ENCODE data around the gene HES2. TPM values are rescaled to one million over a fixed set of nuclear protein-coding genes. Genes with fewer than 3 reads are reported as not detected.
"Not testable (repeated sequence)": the region's sequence is repeated elsewhere in the genome, so short reads cannot be mapped to it uniquely, and the experiment has no call there.

The HES2 gene
- total RNA-seq, 1 donor from 2014 or later: 1.1 TPM

DNA sequence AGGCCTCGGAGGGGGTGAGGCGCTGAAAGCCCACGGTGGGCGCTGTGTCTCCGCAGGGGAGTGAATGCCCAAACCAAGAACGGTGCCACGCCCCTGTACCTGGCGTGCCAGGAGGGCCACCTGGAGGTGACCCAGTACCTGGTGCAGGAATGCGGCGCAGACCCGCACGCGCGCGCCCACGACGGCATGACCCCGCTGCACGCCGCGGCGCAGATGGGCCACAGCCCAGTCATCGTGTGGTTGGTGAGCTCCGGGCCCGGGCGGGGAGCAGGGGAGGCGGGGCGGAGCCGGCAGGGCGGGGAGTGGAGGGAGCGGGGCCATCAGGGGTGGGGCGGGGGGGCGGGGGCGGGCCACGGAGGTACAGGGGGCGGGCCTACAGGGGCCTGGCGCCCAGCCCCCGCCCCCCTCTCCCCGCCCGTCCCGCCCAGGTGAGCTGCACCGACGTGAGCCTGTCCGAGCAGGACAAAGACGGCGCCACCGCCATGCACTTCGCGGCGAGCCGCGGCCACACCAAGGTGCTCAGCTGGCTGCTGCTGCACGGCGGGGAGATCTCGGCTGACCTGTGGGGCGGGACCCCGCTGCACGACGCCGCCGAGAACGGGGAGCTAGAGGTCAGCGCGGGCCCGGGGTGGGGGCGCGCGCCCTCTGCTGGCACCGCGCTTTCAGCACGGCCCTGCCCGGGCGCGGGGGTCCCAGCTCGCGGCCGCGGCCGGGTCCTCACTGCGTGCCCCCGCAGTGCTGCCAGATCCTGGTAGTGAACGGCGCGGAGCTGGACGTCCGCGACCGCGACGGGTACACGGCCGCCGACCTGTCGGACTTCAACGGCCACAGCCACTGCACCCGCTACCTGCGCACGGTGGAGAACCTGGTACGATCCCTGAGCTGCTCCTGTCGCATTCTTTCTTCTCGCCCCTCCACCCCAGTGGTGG, 20.7 kb upstream of the HES2 start:
- intact Hi-C loops (cut with micrococcal nuclease): loop anchor here (1.0 to 2.0 kb wide), 2 partner anchors 20 to 21 kb away; partner anchors contain the start of gene HES2

- intact Hi-C loops (cut with micrococcal nuclease): loop anchor here (1.0 kb wide), 3 partner anchors 15 to 192 kb away; no protein-coding TSS in a partner anchor
Observed at GRCh38 chr1:6438047-6438525, 18.4 kb upstream of the HES2 start.

DNA sequence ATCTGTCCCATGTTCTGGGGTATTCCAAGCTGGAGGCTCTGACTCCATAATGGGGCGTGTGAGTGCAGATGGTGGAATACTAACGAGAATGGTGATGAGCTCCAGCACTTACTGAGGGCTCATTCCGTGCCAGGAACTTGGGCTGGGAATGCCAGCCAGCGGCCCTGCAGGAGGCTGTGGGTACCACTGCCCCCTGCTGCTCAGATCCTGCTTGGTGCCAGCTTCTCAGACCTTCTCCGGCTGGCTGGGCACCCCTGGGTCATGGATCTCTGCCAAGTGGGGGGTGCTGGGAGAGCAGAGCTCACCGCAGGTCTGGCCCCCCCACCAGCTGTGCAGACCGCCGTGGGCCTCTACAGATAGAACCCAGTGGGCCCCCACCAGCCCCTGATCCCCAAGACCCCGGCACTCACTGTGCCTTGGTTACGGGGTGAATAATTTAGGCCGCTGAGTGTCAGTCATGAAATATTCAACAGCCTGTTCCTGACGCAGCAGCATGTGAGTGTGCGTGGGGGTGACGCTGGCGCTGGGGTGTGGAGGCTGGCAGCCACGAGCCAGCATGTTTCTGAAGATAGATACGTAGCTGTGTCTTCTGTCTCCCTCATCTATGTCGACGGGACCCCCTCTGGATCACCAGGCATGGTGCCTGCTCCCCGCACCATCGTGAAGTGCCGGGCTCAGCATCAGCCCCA, 17.4 kb upstream of the HES2 start:
- intact Hi-C loops (cut with micrococcal nuclease): not testable (repeated sequence)

DNA sequence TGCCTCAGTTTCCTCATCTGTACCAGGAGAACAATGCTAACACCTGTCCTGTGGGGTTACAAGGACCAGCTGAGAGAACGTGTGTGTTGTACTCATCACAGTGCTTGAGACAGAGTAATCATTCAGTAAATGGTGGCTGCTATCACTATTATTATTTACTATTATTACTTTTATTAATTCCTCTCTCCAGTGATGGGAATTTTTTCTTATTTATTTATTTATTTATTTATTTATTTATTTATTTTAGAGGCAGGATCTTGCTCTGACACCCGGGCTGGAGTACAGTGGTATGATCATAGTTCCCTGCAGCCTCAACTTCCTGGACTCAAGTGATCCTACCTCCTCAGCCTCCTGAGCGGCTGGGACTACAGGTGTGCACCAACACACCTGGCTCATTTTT, 16.6 kb upstream of the HES2 start:
- intact Hi-C loops (cut with micrococcal nuclease): not testable (repeated sequence)

DNA sequence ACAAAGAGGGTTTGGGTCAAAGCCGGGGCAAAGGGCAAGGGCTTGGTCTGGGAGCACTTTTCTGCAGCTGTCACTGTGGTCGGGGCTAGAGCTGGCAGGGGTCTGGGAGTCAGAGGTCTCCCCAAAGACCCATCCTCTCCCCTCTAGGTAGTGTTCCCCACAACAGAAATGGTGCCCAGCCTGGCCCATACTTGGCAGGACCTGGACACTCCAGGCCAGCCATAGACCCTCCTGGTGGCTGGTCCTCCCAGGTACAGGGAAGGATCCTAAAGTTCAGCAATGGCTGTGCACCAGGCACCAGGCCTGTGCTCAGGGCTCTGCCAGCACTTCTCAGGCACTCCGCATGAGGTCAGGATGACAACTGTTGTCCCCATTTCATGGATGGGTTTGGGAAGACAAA, 15.8 kb upstream of the HES2 start:
- intact Hi-C loops (cut with micrococcal nuclease): no loop called here

DNA sequence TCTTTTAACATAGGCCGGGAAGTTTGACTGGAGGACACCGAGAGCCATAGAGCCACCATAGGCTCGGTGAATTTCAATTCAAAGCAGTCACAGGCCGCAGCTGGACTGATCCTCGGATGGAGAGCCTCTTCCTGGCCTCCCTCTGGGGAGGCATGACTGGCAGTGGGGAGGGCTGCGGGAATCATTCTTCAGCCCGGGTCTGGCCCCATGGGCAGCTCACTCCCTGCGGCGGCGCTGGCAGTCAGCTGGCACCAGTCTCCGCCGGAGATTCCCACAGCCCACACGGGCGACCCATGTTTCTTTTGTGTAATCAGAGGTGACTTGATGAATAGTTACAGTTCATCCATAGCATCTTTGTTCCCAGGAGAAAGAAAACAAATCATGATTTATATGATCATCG, 15.4 kb upstream of the HES2 start:
- intact Hi-C loops (cut with micrococcal nuclease): no loop called here

GRCh38 chr1:6434186-6434585, 14.5 kb upstream of the HES2 start:
- intact Hi-C loops (cut with micrococcal nuclease): no loop called here

- intact Hi-C loops (cut with micrococcal nuclease): not testable (repeated sequence)
Observed at GRCh38 chr1:6431645-6432579, 12.2 kb upstream of the HES2 start.

DNA sequence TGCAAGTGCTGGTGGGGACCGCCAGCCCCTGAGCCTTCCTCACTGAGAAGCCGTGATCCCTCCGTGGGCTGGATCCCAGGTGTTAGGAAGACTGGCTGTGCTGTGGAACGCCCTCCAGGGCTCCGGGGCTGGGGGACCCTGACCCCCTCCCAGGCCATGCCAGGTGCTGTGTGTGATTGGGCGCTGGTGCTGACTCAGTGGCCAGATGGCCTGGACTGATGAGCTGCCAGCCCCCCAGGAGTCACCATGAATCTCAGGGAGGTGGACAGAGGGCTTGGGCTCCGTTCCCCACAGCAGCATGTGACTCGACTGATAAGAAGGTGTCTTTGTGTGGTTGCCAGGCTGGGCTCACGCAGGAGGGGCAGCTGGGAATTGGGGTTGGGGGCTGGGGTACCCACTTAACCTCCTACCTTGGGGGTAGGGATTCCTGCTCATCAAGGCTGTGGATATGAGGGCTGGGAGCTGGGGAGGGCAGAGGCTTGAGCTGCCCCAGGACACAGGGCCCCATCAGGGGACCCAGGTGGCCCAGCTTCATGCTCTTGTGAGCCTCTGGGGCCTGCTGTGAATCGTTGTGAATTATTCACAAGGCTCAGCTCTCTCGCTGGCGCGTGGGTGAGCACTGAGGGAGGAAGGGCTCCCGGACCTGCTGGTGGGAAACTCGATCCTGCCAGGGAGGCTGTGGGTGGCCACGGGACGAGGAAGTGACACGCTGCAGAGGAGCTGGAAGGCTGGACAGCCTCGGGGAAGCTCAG, 10.1 kb upstream of the HES2 start:
- intact Hi-C loops (cut with micrococcal nuclease): not testable (repeated sequence)

DNA sequence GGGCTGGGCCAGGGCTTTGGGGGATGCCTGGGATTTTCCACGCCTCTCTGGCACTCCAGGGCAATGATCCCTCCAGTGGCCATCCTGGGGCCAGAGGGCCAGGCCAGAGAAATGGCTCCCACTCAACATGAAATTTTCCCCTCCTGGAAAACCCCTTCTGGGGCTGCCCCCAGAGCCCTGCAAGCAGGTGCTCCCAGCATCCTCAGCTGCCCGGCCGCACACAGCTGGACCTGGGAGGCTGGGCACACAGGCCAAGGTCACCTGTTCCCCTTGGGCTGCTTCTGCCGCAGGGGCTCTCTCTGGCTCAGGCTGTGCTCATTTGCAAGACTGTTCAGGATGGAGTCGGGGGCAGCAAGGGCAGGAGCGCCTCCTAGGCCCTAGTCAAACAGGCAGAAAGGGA, 8.7 kb upstream of the HES2 start:
- intact Hi-C loops (cut with micrococcal nuclease): not testable (repeated sequence)

DNA sequence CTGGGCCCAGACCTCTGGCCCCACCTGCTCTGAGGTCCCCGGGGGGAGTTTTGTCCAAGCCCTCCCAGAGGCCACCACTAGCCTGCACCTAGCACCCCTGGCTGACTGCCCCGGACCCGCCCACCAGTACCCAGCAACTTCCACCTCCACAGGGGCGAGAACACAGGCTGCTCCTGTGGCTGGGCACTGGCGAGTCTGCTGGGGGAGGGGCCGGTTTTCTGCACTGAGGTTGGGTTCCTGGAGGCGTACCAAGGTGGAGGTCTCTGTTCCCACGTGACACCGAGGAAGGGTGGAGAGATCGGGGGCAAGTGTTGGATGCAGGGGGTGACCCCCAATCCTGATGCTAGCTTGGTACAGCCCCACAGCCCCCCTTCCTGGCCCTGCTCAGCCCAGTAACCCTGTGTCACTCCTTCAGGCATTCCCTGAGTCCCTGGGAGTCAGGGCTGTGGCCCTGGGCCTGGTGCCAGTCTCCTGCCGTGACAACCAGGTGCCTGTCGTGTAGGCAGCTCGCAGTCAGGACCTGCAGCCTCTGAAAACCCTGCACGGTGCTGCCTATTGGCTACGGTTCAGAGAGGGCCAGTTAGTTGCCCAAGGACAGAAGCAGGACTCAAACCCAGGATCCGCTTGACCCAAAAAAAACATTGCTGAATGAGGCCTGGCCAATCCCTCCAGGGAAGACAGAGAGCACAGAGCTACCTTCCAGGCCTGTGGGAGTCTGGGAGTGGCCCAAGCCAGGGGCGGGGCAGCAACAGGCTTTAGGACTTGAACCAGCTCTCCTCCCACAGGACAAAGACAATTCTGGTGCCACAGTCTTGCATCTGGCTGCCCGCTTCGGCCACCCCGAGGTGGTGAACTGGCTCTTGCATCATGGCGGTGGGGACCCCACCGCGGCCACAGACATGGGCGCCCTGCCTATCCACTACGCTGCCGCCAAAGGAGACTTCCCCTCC, 8.0 kb upstream of the HES2 start:
- intact Hi-C loops (cut with micrococcal nuclease): no loop called here

DNA sequence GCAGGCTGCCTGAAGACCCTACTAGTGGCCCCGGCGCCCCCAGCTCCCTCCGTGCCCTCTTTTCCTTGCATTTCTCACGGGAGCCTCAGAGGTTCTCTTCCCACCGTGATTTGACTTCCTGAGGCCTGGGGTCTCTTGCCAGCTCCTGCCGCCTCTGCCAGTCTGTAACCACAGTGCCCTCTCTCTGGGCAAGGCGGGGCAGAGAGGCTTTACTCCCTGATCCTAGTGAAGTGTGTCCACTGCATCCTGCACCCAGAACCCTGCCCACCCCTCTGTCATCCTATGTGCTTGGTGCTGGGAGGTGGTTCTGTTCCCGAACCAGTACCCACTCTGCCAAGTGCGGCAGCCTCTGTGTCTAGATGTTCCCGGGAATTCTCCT, 7.2 kb upstream of the HES2 start:
- intact Hi-C loops (cut with micrococcal nuclease): no loop called here

DNA sequence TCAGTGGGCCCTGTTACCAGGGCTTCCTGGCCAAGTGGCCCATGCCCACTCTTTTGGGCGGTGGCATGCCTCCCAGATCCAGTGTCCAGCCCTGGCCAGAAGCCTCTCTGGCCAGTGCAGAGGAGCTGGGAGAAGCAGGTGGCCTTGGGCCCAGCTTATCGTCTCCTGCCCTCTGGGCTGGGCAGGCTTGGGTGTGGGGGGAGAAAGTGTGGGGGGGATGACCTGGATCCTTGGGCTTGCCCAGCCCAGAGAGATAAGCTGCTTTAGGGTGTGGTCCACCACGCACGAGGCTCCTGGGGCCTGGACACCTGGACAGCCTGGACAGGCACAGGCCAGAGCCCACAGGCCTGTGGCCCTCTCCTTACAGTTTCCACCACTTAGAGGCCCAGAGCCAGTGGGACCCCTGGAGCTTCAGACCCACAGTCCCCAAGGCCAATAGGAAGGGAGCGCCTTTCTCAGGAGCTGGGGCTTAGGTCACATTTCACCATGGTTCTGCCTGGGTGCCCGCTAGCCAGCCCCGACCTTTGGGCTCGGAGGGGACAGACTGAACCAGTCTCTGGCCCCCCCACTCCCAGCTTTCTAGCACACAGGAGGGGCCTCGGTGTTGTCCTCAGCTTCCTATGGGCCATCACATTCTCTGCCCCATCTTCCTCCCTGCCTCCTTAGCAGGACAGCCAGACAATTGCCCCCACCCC, 6.7 kb upstream of the HES2 start:
- intact Hi-C loops (cut with micrococcal nuclease): no loop called here

DNA sequence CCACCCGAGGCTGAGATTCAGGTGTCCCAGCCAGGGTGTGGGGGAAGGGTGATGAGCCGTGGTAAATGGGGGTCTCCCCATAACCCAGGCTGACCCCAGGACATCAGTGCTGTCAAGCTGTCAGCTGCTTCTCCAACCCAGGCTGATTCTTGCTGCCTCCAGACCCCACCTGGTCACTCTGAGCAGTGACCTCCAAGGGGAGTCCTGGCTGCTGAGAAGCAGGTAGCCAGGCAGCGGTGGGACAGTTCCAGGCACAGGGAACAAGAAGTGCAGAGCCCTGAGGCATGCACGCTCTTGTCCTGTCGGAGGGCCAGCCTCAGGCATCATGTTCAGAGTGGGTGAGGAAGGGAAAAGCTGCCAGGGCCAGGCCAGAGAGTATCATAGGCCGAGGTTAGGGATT, 5.9 kb upstream of the HES2 start:
- intact Hi-C loops (cut with micrococcal nuclease): no loop called here

- intact Hi-C loops (cut with micrococcal nuclease): no loop called here
Observed at GRCh38 chr1:6424619-6425593, 5.2 kb upstream of the HES2 start, which contains the start of gene ESPN. Gene ESPN, plus strand, starts transcription at chr1:6424776. Its CDS starts 180 bp downstream, at chr1:6424956.

GRCh38 chr1:6424000-6424565, 4.4 kb upstream of the HES2 start:
- intact Hi-C loops (cut with micrococcal nuclease): loop anchor here (1.0 kb wide), 4 partner anchors 14 to 66 kb away; no protein-coding TSS in a partner anchor
